Osteocyte (in vitro differentiated cells): ENCODE results near the gene AOPEP. TPM values are rescaled to one million over a fixed set of nuclear protein-coding genes. Genes with fewer than 3 reads are reported as not detected.

Source experiments
- DNase-seq: peaks from one replicate; pipeline ENCODE4 v3.0.0; 2021; ENCODE audit warnings: mixed read lengths; ENCODE audit not compliant: unreplicated experiment; ENCODE audit errors: extremely low spot score
- H3K27ac Mint-ChIP-seq: one replicate; pipeline ENCODE4 v1.8.0; 2021; ENCODE audit warnings: mild to moderate bottlenecking, mixed read lengths; ENCODE audit not compliant: unreplicated experiment
- H3K27me3 Mint-ChIP-seq: one replicate; pipeline ENCODE4 v1.8.0; 2021; ENCODE audit warnings: mixed read lengths; ENCODE audit not compliant: unreplicated experiment
- H3K36me3 Mint-ChIP-seq: one replicate; pipeline ENCODE4 v1.8.0; 2021; ENCODE audit warnings: mixed read lengths; ENCODE audit not compliant: unreplicated experiment
- H3K4me1 Mint-ChIP-seq: one replicate; pipeline ENCODE4 v1.8.0; 2021; ENCODE audit warnings: mixed read lengths; ENCODE audit not compliant: unreplicated experiment
- H3K4me3 Mint-ChIP-seq: one replicate; pipeline ENCODE4 v1.8.0; 2021; ENCODE audit warnings: mild to moderate bottlenecking, moderate library complexity, mixed read lengths; ENCODE audit not compliant: unreplicated experiment
- H3K9me3 Mint-ChIP-seq: one replicate; pipeline ENCODE4 v1.8.0; 2021; ENCODE audit warnings: mixed read lengths; ENCODE audit not compliant: unreplicated experiment
- total RNA-seq: library from RNA; stranded (reverse); gene quantifications from 2 replicates; pipeline ENCODE4 v1.2.1, GENCODE V29; 2021
- TF ChIP-seq, protein P1 (sequence below): fragments of 200-600 bp; sonication (generic); IDR thresholded peaks from 2 replicates; pipeline ENCODE4 v1.5.0; 2021; ENCODE audit warnings: antibody characterized with exemption, mild to moderate bottlenecking, moderate library complexity

The AOPEP gene
- total RNA-seq, 1 donor from 2014 or later: 108 TPM

DNA sequence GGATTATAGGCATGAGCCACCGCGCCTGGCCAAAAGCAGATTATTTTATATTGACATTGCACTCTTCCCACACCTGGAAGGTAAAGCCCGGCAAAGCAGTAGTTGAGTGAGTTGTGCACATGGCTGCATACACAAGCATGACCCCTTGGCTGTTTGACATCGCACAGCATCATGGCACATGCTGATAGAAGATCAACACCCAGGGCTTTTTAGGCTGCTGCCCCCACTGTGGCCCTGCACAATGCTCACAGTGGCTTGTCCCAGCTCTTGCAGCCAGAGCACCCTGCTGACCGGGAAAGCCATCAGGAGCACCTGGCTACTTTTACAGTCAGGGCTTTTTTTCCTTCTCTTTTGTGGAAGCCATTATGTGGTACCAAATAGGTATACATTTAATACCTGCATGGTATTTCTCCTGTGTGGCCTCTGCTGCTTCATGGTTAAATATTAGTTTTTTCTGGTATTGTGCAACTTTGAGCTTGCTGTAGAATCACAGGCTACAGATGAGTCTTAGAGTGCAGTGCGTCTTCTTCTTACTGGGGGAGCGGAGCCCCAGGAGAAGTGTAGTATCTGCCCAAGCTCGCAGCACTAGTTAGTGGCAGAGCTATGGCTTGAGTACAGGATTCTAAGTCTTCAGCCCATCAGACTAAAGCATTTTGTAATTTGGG is 264.5 kb downstream of the AOPEP start:
- DNase-seq: no peak
- no peak overlapping the region for H3K4me3 Mint-ChIP-seq
- H3K27me3 Mint-ChIP-seq: no peaks in the 10 kb centered on the region
- no peaks in the 10 kb centered on the region for H3K9me3 Mint-ChIP-seq
- H3K36me3 Mint-ChIP-seq: peaks cover 11% of the 10 kb centered on the region
- TF ChIP-seq, protein P1, sequence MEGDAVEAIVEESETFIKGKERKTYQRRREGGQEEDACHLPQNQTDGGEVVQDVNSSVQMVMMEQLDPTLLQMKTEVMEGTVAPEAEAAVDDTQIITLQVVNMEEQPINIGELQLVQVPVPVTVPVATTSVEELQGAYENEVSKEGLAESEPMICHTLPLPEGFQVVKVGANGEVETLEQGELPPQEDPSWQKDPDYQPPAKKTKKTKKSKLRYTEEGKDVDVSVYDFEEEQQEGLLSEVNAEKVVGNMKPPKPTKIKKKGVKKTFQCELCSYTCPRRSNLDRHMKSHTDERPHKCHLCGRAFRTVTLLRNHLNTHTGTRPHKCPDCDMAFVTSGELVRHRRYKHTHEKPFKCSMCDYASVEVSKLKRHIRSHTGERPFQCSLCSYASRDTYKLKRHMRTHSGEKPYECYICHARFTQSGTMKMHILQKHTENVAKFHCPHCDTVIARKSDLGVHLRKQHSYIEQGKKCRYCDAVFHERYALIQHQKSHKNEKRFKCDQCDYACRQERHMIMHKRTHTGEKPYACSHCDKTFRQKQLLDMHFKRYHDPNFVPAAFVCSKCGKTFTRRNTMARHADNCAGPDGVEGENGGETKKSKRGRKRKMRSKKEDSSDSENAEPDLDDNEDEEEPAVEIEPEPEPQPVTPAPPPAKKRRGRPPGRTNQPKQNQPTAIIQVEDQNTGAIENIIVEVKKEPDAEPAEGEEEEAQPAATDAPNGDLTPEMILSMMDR: no peak
- H3K4me1 Mint-ChIP-seq: peaks cover 17% of the 10 kb centered on the region
- H3K27ac Mint-ChIP-seq: no peak overlapping the region

DNA sequence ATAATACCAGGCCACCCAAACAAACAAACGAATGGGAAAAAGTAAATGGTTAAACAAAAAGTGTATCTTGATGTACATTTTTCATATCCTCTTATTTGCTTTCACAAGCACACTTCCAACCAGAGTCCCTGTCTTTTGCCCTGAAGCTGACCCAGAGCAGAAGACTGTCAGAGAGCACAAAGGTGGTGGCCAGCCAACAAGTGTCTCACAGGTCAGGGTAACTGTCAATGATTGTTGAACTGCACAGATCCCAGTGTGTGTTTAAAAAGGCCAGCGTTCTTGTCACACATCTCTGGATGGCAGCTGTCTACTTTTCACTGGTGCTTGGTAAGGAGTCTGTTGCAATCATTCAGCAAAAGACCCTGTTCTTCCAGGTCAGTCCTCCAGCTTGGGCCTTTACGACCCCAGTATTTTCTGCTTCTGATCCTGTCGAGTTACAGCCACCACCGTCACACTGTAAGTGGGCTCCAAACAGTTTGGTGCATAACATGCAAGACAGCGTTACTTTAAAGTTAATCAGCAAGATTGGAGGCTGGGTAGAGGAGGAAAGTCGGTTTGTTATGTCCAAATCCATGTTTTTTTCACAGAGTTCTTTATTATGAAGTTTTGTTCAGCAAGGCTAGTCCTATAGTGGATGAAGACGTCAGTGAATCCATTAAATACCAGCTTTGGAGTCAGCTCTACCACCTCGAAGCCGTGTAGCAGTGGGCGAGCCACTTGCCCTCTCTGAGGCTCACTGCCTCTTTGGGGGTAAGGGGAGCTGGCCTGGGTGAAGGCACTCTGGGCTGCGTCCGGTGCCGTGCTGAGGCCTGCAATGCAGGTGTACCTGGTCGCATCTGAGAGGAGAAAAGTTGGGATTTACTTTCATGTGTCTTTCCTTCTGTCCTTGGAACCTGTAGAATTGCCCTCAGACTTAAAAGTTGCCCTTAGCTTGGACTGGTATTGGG is 265.7 kb downstream of the AOPEP start:
- Mint-ChIP-seq H3K27ac (no peak overlapping the region), H3K9me3 (no peaks in the 10 kb centered on the region), H3K36me3 (peaks cover 11% of the 10 kb centered on the region), H3K4me1 (peaks cover 25% of the 10 kb centered on the region), H3K27me3 (no peaks in the 10 kb centered on the region), H3K4me3 (no peak overlapping the region)
- TF ChIP-seq, protein P1: no peak
- DNase-seq: no peak

DNA sequence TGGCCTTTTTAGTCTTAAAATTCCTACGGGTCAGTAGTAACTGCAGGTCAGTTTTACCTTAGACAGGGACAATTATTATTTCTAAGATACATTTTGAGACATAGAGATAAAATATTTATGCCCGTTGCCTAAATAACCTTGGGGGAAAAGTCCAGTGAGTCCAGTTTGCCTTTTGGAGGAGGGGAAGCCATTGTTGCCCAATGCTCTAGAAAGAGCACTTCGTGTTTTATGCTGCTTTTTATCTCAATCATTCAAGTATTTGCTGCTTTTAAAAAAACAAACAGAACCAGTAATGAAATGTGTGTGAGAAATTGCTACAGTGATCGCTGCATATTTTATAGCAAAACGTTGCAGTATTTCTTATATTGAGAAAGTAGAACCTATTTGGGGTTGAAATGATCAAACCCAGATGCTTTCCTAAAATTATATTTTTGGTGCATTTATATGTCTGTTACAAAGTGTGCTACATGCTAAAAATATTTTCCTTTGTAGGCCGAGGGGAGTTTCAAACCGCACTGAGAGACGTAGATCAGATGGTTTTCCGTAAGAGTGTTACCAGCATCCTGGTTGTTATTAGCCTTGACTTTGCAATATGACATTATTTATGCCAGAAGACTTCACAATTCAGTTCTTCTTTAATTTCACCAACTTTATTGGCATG is 266.8 kb downstream of the AOPEP start:
- Mint-ChIP-seq H3K27me3 (no peaks in the 10 kb centered on the region), H3K9me3 (no peaks in the 10 kb centered on the region), H3K36me3 (peaks cover 8% of the 10 kb centered on the region), H3K27ac (no peak overlapping the region), H3K4me3 (no peak overlapping the region), H3K4me1 (peaks cover 25% of the 10 kb centered on the region)
- no peak for DNase-seq
- TF ChIP-seq, protein P1: no peak

- Mint-ChIP-seq H3K9me3 (no peaks in the 10 kb centered on the region), H3K4me1 (peaks cover 25% of the 10 kb centered on the region), H3K27ac (peak overlapping the region; percentile 7)
Measured at GRCh38 chr9:94993821-94994165, 267.3 kb downstream of the AOPEP start.

More at GRCh38 chr9:94993821-94994165, 267.3 kb downstream of the AOPEP start:
- TF ChIP-seq, protein P1: no peak
- H3K27me3 Mint-ChIP-seq: no peaks in the 10 kb centered on the region
- DNase-seq: no peak
- H3K4me3 Mint-ChIP-seq: no peak overlapping the region
- H3K36me3 Mint-ChIP-seq: peaks cover 8% of the 10 kb centered on the region
